ENCODE measurements around the gene DENND1A.
A peak's percentile ranks its signal among the peaks of the same experiment; 100 is the strongest.

Gene DENND1A

DNA sequence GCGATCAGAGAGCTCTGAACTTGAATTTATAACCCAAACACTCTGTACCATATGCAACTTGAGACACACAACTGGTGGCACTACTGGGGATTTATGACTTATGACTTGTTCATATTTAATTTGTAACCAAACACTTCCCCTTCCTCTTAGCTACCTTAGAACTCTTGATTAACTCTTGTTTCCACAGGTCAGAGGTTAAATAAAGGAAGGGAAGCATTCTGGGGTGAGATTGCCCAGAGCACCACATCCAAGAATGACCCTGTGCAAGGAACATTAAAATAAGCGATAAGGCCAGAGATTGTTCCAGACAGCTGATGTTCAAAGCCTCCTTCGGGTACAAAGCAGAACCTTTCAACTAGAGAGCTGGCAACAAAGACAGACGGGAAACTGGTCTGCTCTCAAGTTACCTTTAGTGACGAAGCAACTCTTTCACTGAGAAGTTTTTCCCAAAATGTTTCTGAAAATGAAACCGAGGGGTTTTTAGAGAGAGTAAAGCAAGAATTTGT, 242.6 kb downstream of the DENND1A start:
- TF ChIP-seq, protein P1, sequence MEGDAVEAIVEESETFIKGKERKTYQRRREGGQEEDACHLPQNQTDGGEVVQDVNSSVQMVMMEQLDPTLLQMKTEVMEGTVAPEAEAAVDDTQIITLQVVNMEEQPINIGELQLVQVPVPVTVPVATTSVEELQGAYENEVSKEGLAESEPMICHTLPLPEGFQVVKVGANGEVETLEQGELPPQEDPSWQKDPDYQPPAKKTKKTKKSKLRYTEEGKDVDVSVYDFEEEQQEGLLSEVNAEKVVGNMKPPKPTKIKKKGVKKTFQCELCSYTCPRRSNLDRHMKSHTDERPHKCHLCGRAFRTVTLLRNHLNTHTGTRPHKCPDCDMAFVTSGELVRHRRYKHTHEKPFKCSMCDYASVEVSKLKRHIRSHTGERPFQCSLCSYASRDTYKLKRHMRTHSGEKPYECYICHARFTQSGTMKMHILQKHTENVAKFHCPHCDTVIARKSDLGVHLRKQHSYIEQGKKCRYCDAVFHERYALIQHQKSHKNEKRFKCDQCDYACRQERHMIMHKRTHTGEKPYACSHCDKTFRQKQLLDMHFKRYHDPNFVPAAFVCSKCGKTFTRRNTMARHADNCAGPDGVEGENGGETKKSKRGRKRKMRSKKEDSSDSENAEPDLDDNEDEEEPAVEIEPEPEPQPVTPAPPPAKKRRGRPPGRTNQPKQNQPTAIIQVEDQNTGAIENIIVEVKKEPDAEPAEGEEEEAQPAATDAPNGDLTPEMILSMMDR (conservative IDR thresholded peaks at IDR 0.05; ENCODE audit: control insufficient read depth, insufficient read depth, low read depth, low read length) = no peak
- H3K4me3 ChIP-seq (ENCODE audit: control insufficient read depth, low read depth, low read length) = no peak overlapping the region
- DNase-seq (ENCODE audit: low read depth) = no peak

- TF ChIP-seq, protein P1 (conservative IDR thresholded peaks at IDR 0.05; ENCODE audit: control insufficient read depth, insufficient read depth, low read depth, low read length) = no peak
Measured at GRCh38 chr9:123686829-123687192, 243.1 kb downstream of the DENND1A start.

GRCh38 chr9:123686131-123686828, 243.6 kb downstream of the DENND1A start:
- DNase-seq (ENCODE audit: low read depth) = peak; percentile 51
- TF ChIP-seq, protein P1 (conservative IDR thresholded peaks at IDR 0.05; ENCODE audit: control insufficient read depth, insufficient read depth, low read depth, low read length) = no peak
- no peak overlapping the region for H3K4me3 ChIP-seq (ENCODE audit: control insufficient read depth, low read depth, low read length)

More at GRCh38 chr9:123686829-123687192, 243.1 kb downstream of the DENND1A start:
- DNase-seq (ENCODE audit: low read depth) = no peak
- no peak overlapping the region for H3K4me3 ChIP-seq (ENCODE audit: control insufficient read depth, low read depth, low read length)

GRCh38 chr9:123685489-123686083, 244.3 kb downstream of the DENND1A start:
- H3K4me3 ChIP-seq (ENCODE audit: control insufficient read depth, low read depth, low read length) = no peak overlapping the region
- no peak for DNase-seq (ENCODE audit: low read depth)
- TF ChIP-seq, protein P1 (conservative IDR thresholded peaks at IDR 0.05; ENCODE audit: control insufficient read depth, insufficient read depth, low read depth, low read length) = no peak

DNA sequence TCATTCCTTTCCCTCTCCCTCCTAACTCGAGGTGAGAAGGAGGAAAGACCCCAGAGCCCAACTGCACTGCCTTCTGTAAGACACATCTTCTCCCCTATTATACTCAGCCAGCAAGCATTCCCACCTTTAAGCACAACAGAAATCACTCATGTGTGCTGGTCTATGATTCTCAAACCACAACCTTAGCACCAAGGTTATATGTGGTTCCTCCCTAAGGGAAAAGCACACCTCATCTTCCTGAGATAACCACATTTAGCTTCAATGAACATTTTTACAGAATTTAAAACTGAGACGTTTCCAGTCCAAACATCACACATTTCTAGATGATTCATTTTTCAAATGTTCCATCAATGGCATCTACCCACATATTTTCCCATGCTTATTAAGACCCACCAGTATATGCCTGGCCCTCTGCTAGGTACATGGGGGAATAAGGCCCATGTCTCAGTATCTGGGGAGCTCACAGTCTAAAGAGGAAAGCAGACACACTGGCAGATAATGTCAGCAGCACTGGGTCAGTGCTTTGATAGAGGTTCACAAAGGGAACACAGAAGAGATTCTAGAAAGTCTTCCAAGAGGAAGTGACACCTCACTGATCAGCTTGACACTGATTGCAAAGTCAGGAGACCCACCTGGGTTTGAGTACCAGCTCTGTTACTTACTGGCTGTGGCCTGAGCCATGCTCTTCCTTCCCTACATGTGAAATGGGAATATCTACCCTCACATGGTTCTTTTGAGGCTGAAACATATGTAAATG, 245.4 kb downstream of the DENND1A start:
- TF ChIP-seq, protein P1 (conservative IDR thresholded peaks at IDR 0.05; ENCODE audit: control insufficient read depth, insufficient read depth, low read depth, low read length) = no peak
- DNase-seq (ENCODE audit: low read depth) = no peak
- no peak overlapping the region for H3K4me3 ChIP-seq (ENCODE audit: control insufficient read depth, low read depth, low read length)

DNA sequence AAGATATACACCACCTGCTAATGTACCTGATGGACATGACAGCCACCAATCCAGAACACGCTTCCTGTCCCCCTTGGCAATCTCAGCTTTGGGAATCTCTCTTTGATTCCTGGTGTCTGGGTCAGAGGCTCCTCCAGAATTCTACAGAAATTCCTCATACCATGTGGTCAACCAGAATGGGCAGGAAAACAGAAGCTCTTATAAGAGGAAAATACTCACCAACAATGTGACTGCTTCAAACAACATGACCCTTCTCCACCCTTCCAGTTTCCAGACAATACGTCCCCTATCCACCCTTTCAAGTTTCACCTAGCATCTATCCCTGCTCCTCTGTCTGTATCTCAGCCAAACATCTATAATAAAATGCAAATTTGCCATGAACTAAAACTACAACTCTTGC, 247.2 kb downstream of the DENND1A start:
- H3K4me3 ChIP-seq (ENCODE audit: control insufficient read depth, low read depth, low read length) = no peak overlapping the region
- TF ChIP-seq, protein P1 (conservative IDR thresholded peaks at IDR 0.05; ENCODE audit: control insufficient read depth, insufficient read depth, low read depth, low read length) = no peak
- no peak for DNase-seq (ENCODE audit: low read depth)
